22Rv1 (cell line): ENCODE measurements around the gene FYN.

Experiments
- H3K27ac ChIP-seq: fragments of 450-650 bp; 2 replicates; pipeline ENCODE4 v1.5.1; 2017
- ZFX ChIP-seq: fragments of 450-650 bp; IDR thresholded peaks from 2 replicates; pipeline ENCODE4 v1.6.1; 2017; ENCODE audit warnings: antibody characterized with exemption, borderline replicate concordance
- TF ChIP-seq, protein P1 (sequence below): fragments of 450-650 bp; IDR thresholded peaks from 2 replicates; pipeline ENCODE4 v1.5.1; 2017; ENCODE audit warnings: mild to moderate bottlenecking

The FYN gene

DNA sequence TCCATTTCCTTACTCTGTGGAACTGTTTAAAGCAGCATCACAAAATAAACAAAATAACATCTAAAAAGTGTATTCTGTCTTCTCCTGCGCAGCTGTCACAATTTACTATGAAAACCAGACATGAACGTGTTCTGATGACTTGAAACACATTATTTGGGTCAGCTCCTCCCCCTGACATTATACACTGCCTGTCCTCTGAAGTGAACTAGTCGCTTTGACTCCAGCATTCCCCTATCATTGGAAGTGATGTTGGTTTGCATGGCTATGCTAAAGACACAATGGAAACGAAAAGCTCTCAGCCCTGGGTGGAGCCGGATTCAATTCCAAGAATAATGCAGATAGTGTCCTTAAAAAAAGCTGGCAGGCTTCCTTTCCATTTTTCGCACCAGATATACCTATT lies 125.9 kb downstream of the FYN start:
- no peak overlapping the region for H3K27ac ChIP-seq
- TF ChIP-seq, protein P1, sequence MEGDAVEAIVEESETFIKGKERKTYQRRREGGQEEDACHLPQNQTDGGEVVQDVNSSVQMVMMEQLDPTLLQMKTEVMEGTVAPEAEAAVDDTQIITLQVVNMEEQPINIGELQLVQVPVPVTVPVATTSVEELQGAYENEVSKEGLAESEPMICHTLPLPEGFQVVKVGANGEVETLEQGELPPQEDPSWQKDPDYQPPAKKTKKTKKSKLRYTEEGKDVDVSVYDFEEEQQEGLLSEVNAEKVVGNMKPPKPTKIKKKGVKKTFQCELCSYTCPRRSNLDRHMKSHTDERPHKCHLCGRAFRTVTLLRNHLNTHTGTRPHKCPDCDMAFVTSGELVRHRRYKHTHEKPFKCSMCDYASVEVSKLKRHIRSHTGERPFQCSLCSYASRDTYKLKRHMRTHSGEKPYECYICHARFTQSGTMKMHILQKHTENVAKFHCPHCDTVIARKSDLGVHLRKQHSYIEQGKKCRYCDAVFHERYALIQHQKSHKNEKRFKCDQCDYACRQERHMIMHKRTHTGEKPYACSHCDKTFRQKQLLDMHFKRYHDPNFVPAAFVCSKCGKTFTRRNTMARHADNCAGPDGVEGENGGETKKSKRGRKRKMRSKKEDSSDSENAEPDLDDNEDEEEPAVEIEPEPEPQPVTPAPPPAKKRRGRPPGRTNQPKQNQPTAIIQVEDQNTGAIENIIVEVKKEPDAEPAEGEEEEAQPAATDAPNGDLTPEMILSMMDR: no peak
- no peak for TF ChIP-seq ZFX

DNA sequence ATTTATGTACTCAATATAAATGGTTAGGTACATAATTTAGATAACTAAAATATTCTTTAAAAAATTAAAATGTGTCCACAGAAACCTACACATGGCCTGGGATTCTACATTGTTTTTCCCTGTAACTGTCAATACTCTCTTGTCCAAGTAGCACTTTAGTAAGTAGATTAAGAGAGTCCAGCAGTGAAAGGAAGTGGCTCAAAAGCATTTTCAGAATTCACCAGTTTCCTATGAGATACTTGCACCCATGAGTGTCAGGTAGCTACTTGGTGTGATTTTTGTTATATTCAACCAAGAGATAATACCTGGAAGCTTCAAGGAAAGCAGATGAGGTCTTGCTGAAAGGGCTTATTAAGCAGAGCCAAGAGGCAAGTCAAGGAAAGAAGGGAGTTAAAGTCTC lies 126.3 kb downstream of the FYN start:
- H3K27ac ChIP-seq: no peak overlapping the region
- TF ChIP-seq, protein P1: no peak
- TF ChIP-seq ZFX: no peak

DNA sequence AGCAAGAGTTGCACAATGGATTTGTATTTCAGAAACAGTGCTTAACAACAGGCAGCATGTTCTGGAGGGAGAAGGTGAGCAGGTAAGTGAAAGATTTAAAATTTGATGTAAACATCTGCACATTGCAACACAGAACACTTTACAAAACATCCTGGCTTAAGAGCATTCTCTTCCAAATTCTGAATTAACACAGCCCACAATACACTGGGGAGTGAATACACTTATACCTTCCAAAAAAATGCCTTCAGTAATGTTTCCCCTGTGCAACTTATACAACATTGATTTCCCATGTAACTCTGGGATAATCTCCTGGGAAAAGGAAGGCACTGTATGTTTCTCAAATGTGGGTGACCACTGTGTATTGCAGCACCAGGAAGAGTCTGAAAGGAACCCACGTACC lies 127.6 kb downstream of the FYN start:
- TF ChIP-seq, protein P1: no peak
- no peak overlapping the region for H3K27ac ChIP-seq

DNA sequence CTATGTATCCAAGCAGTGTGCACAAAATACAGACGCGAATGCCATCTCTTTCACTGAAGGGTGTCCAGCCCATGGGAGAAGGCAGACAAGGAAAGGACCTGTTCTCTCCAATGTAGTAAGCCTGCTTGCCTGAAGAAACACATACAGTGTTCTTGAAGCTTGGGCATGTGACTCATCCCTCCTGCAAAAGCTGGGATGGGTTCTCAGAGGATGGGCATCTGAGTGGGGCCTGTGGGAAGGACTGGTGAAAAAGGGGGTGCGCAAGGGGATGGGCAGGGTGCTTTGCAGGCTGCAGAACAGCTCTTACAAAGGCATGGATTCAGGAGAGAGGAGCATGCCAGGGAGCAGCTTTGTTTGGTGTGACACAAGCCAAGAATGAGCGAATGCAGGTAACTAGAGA lies 128.1 kb downstream of the FYN start:
- H3K27ac ChIP-seq: no peak overlapping the region
- no peak for TF ChIP-seq ZFX
- TF ChIP-seq, protein P1: no peak

DNA sequence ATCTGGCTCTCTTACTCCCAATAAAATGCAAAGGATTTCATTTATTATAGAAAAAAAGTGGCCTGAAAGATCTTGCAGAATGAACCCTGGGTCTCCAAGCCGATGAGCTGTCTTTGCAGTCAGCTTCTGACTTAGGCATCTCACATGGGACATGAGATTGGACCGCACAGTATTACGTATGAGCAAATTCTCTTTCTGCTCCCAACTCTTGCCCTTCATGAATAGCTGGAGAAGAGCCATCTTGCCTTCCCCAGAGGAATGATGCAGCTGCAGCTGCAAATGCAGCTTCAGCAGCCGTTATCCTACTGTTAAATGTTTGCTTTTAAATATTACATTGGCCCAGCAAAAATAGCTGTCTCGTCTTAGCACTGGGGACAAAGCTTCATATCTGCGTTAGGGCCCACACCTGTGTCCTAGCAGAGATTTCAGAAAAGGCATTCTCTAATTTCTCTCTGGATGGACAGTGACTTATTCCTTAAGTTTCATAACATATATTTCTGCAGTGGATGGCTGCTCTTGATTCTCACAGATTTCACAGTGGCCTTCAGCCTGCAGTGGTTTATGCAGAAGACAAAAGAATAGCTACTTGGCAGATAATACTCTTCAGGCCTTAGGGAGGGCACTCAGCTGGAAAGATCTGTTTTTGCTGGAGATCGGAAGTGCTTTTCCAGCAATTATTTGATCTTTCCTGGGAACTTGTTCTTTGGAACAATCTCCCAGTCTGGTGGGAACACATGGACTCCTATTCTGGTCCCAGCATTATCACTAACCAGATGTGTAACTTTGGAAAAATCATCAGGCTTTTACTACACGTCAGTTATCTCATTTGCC lies 129.2 kb downstream of the FYN start:
- no peak overlapping the region for H3K27ac ChIP-seq

DNA sequence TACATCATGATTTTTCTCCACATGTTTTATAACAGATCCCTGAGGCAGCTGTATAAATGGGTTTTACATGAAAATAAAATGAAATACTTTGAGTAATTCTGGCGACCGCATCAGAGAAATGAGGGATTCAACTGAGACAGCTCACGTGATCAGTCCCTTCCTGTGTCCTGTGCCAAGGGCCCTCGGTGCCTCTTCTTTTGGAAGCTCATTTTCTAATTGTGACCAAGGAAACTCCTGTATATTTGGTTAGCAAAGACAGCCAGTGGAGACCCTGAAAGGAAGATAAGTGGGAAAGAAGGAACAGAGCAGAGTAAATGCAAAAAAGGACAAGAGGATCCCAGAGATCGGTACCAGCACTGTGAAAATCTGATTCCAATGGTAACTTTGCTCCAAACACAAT lies 129.9 kb downstream of the FYN start:
- TF ChIP-seq, protein P1: no peak
- no peak for TF ChIP-seq ZFX
- H3K27ac ChIP-seq: no peak overlapping the region

More for the DNA sequence above, 129.2 kb downstream of the FYN start:
- TF ChIP-seq, protein P1: no peak
- TF ChIP-seq ZFX: no peak

DNA sequence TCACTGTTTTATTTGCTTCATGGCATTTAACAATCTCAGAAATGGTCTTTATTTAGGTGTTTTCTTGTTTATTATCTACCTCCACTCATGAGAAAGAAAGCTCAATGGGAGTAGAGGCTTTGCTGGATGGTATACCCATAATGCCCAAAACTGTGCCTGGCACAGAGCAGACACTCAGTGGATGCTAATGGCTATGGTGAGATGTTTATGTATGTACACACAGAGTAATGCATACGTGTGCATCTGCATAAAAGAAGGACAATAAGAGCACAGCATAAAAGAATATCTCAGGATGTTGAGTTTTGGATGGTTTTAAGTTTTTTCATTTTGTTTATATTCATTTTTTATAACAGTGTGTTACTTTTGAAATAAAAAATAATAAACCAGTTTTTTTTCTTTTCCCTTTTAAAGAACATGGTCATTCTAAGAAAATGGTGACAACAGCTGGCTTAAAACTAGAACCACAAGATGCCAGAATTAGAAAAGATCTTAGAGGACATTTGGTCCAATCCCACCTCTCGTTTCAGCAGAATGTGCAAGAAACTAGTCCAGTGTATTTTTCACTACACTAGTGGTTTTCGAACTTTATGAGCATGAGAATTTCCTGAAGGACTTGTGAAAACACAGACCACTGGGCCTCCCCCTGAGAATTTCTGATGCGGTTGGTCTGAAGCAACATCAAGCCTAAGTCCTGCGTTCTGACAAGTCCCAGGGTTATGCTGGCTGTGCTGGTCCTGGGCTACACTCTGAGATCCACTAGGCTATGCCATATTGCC lies 131.9 kb downstream of the FYN start:
- no peak overlapping the region for H3K27ac ChIP-seq
- TF ChIP-seq, protein P1: no peak
- TF ChIP-seq ZFX: no peak
